Ovary (tissue), 9 donors: Measurements from ENCODE around the gene PSD2. TPM values are rescaled to one million over a fixed set of nuclear protein-coding genes. Genes with fewer than 3 reads are reported as not detected.

Experiments
- DNase-seq, 5 donors: peaks; one replicate each; pipeline ENCODE4 v3.0.0-alpha.2; 2019 to 2020
- H3K27ac ChIP-seq, 2 donors: fragments of 200-600 bp; one replicate each; pipeline versions ENCODE4 v1.5.1 to v1.8.0; 2019 to 2022
- H3K27me3 ChIP-seq: fragments of 200-600 bp; one replicate; pipeline ENCODE4 v1.8.0; 2022
- H3K36me3 ChIP-seq: fragments of 200-600 bp; sonication (generic); one replicate; pipeline ENCODE4 v1.5.1; 2019
- H3K4me1 ChIP-seq: one replicate; pipeline ENCODE4 v1.8.1; 2013; ENCODE audit warnings: mild to moderate bottlenecking, moderate library complexity; ENCODE audit not compliant: insufficient read depth
- H3K4me3 ChIP-seq: fragments of 200-600 bp; sonication (generic); one replicate; pipeline ENCODE4 v1.5.1; 2017
- H3K9me3 ChIP-seq, 2 donors: fragments of 200-600 bp in 1 of 2; sonication (generic) in 1 of 2; one replicate each; pipeline versions ENCODE4 v1.5.1 to v1.8.1; 2013 to 2019; ENCODE audit warnings: mild to moderate bottlenecking in 1 of 2, moderate library complexity in 1 of 2
- EP300 ChIP-seq: sonication (generic); formaldehyde crosslinking; IDR thresholded peaks from one replicate; pipeline ENCODE4 v1.6.1; 2017; ENCODE audit warnings: antibody characterized with exemption
- POLR2A ChIP-seq: fragments of 450-650 bp; IDR thresholded peaks from one replicate; pipeline ENCODE4 v1.6.1; 2017; ENCODE audit warnings: antibody characterized with exemption, mild to moderate bottlenecking, moderate library complexity
- WGBS, 3 donors: extraction: QIAGEN DNeasy Blood & Tissue Kit in 1 of 3; methylation state at CpG; one replicate each; pipeline versions ENCODE4 v1.1.5 to v1.1.7; 2013 to 2017; 5-methylcytosine and 5-hydroxymethylcytosine counted together
- intact Hi-C, 4 donors: fragments of 100-400 bp; cut with DNase I; formaldehyde crosslinking; loops; one replicate each; pipeline versions ENCODE4 v1.11.0 to v1.15.1; 2022 to 2023
- polyA plus RNA-seq, 2 donors: library from polyadenylated mRNA; stranded (reverse); fragments of 200-250 nt in 1 of 2; fragments of 350-450 nt in 1 of 2; fragmentation: Illumina TruSeq in 1 of 2; extraction: RNeasy Lipid Tissue Mini Kit (QIAGEN cat#74804) in 1 of 2; gene quantifications; one replicate each; pipeline ENCODE4 v1.2.3, GENCODE V29; 2013 to 2014
- total RNA-seq, 7 donors: library from RNA; depleted of rRNA in 2 of 7; stranded (reverse); fragments of >200 nt in 2 of 7; fragmentation: NEBNext Ultra II Directional in 3 of 7; extraction: Animal tissue kit (Norgen Biotek cat#: 25700) in 3 of 7; gene quantifications; one replicate each; pipeline versions ENCODE4 v1.1.0 to v1.2.4, GENCODE V29; 2016 to 2023
- TF ChIP-seq, protein P1 (sequence below), 3 donors: fragments of 450-650 bp in 2 of 3; fragments of 200-600 bp in 1 of 3; IDR thresholded peaks; one replicate each; pipeline versions ENCODE4 v1.5.1 to v1.8.0; 2016 to 2022; ENCODE audit warnings: antibody characterized with exemption in 3 of 3, mild to moderate bottlenecking in 1 of 3
- donor health status: DM: no; HTN: no; CAD: no; lungs with moderate emphysema.
- donor health status: DM: no; HTN: no; CAD: no.
- donor health status: Bipolar disorder and iron deficiency.
- donor health status: DM: yes; HTN: yes; CAD: no.
- donor health status: DM: no; HTN: no; CAD: no.
- donor health status: DM: yes; HTN: yes; CAD: no.

PSD2 gene
- total and polyA plus RNA-seq, 9 donors: 0.05 to 0.37 (median 0.12) TPM; not detected in 2

DNA sequence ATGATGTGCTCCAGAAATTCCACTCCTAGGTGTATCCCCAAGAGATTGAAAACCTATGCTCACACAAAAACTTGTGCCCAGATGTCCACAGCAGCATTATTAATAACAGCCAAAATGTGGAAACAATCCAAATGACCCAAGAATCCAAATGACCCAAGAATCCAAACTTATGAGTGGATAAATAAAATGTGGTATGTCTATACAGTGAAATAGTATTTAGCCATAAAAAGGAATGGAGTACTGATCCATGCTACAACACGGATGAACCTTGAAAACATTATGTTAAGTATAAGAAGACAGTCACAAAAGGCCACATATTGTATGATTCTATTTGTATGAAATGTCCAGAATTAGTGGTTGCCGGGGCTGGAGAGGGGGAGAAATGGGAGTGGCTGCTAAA is 80.3 kb downstream of the PSD2 start:
- no peaks in the 10 kb centered on the region for H3K27me3 ChIP-seq
- WGBS, 3 donors: 70 to 100% (median 98%) methylated on average over 2 of the region's 2 CpGs

DNA sequence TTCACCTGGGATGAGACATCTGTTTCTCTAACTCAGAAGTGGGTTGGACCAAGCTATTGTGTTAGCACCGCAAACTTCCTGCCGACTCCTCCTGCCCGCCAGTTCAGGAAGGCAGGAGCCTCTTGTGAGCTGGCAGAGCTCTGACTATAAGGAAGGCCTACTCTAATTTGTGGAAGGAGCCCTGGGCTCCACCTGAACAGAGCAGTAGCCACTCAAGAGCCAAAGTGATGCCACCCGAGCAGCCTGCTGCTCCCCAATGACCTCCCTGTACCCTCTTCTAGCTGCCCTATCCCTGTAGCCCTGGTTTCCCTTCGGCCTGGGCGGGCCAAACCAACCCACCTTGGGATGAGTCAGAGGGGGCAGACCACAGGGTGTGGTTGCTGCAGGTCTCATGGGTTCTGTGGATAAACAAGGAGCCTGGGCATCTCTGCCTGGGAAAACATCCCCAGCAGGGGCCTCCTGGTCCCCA is 81.6 kb downstream of the PSD2 start:
- Histone ChIP-seq H3K9me3 (no peaks in the 10 kb centered on the region), H3K4me1 (peaks cover 31% of the 10 kb centered on the region), H3K4me3 (no peak overlapping the region), H3K27me3 (no peaks in the 10 kb centered on the region), H3K36me3 (no peaks in the 10 kb centered on the region), H3K27ac (no peak overlapping the region)
- WGBS, 3 donors: 89 to 93% (median 92%) methylated on average over 6 of the region's 6 CpGs
- peak in 1 of 5 donors; percentile 15 for DNase-seq
- intact Hi-C loops: no loop called here
- no peak for TF ChIP-seq POLR2A
- TF ChIP-seq EP300: no peak
- TF ChIP-seq, protein P1, sequence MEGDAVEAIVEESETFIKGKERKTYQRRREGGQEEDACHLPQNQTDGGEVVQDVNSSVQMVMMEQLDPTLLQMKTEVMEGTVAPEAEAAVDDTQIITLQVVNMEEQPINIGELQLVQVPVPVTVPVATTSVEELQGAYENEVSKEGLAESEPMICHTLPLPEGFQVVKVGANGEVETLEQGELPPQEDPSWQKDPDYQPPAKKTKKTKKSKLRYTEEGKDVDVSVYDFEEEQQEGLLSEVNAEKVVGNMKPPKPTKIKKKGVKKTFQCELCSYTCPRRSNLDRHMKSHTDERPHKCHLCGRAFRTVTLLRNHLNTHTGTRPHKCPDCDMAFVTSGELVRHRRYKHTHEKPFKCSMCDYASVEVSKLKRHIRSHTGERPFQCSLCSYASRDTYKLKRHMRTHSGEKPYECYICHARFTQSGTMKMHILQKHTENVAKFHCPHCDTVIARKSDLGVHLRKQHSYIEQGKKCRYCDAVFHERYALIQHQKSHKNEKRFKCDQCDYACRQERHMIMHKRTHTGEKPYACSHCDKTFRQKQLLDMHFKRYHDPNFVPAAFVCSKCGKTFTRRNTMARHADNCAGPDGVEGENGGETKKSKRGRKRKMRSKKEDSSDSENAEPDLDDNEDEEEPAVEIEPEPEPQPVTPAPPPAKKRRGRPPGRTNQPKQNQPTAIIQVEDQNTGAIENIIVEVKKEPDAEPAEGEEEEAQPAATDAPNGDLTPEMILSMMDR (IDR thresholded peaks at IDR 0.05): no peak

More for the DNA sequence above, 80.3 kb downstream of the PSD2 start:
- Histone ChIP-seq H3K4me1 (peaks cover 23% of the 10 kb centered on the region), H3K9me3 (no peaks in the 10 kb centered on the region), H3K4me3 (no peak overlapping the region), H3K36me3 (no peaks in the 10 kb centered on the region), H3K27ac (no peak overlapping the region)
- intact Hi-C loops: no loop called here
- no peak for DNase-seq
- TF ChIP-seq POLR2A: no peak
- TF ChIP-seq, protein P1 (IDR thresholded peaks at IDR 0.05): no peak
- no peak for TF ChIP-seq EP300

DNA sequence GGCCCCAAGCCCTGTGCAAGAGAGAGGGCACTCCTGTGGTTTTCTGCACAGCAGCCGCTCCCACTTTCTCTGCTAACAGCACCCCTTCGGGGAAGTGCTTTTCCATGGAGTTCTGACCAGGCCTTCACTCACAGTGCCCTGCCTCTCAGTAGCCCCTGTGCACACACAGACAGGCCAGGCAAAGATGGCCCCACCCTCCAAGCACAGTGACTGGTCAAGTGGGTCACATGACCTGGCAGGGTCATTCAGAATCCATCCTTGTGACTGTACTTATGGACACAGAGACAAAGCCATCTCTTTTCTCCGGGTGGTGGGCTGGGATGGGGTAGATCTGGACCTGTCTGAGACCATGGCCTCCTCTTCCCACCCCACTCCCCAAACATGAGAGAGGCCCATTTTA is 82.5 kb downstream of the PSD2 start:
- 95 to 100% (median 96%) methylated on average over 3 of the region's 3 CpGs for WGBS, 3 donors
- intact Hi-C loops: no loop called here

DNA sequence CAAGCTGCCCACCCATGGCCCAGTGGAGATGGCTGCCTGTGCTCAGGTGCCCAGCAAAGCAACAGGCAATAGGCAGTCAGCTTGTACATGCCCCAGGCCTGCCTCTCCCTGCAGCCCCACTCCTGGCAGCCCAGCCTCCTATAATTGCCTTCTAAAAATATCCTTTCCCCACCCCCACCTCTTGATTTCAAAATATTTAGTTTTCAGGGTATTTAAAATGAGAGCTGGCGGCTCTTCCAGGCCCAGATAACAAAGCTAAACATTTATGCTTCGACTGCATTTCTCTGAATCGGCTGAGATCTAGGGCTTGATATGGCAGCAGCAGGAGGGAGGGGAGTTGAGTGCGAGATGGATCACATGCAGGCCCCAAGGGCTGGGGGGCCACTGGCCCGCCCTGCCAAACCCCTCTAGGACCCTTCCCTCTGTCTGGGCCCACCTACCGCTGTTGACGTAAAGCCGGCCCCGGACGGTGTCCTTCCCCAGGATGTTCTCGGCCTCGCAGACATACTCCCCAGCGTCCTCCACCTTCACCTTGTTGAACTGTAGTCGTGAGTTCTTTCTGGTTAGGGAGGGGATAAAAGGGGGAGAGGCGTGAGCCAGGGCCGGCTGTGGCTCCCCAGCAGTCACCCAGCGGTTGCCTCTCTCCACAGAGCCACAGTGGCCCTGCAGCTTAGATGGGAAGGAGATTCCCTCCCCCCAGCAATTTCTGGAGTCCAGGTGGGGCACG is 85.0 kb downstream of the PSD2 start:
- no peak for TF ChIP-seq POLR2A
- no peak for TF ChIP-seq EP300
- TF ChIP-seq, protein P1 (IDR thresholded peaks at IDR 0.05): no peak
- Histone ChIP-seq H3K27me3 (no peaks in the 10 kb centered on the region), H3K36me3 (no peaks in the 10 kb centered on the region), H3K9me3 (no peaks in the 10 kb centered on the region), H3K27ac (peak overlapping the region; percentile 2 to 70), H3K4me3 (no peak overlapping the region), H3K4me1 (peaks cover 30% of the 10 kb centered on the region)
- 10 to 37% (median 15%) methylated on average over 18 of the region's 18 CpGs for WGBS, 3 donors
- DNase-seq: peak; percentile 43 to 82 (median 71)
- intact Hi-C loops: no loop called here

More for the DNA sequence above, 82.5 kb downstream of the PSD2 start:
- TF ChIP-seq, protein P1 (IDR thresholded peaks at IDR 0.05): no peak
- TF ChIP-seq EP300 (no peak), POLR2A (no peak)
- peak in 1 of 5 donors; percentile 34 for DNase-seq
- H3K27me3 ChIP-seq: no peaks in the 10 kb centered on the region
- peaks cover 31% of the 10 kb centered on the region for H3K4me1 ChIP-seq
- no peaks in the 10 kb centered on the region for H3K36me3 ChIP-seq
- no peak overlapping the region for H3K4me3 ChIP-seq
- H3K27ac ChIP-seq: no peak overlapping the region
- no peaks in the 10 kb centered on the region for H3K9me3 ChIP-seq
